Breast epithelium (tissue), 4 donors: ENCODE measurements around the gene GNAQ. TPM values are rescaled to one million over a fixed set of nuclear protein-coding genes. Genes with fewer than 3 reads are reported as not detected.

Experiments used
- DNase-seq, 2 donors: peaks; one replicate each; pipeline ENCODE4 v3.0.0-alpha.2; 2019; ENCODE audit warnings: low spot score in 2 of 2
- H3K27ac ChIP-seq, 2 donors: fragments of 200-600 bp; sonication (generic) in 1 of 2; one replicate each; pipeline ENCODE4 v1.5.1; 2016 to 2019; ENCODE audit warnings: mild to moderate bottlenecking in 1 of 2
- H3K27me3 ChIP-seq, 2 donors: fragments of 200-600 bp; sonication (generic) in 1 of 2; one replicate each; pipeline versions ENCODE4 v1.5.1 to v1.6.0; 2017 to 2019; ENCODE audit warnings: control low read depth in 1 of 2, mild to moderate bottlenecking in 1 of 2
- H3K36me3 ChIP-seq: fragments of 200-600 bp; one replicate; pipeline ENCODE4 v1.5.1; 2019
- H3K4me1 ChIP-seq, 2 donors: fragments of 200-600 bp; sonication (generic); one replicate each; pipeline ENCODE4 v1.5.1; 2016 to 2019; ENCODE audit warnings: control low read depth in 1 of 2
- H3K4me3 ChIP-seq, 3 donors: fragments of 200-600 bp; sonication (generic); 1 replicate in 2 of 3; 2 replicates in 1 of 3; pipeline ENCODE4 v1.5.1; 2016 to 2019; ENCODE audit warnings: mild to moderate bottlenecking in 3 of 3, moderate library complexity in 2 of 3
- H3K9me3 ChIP-seq, 2 donors: fragments of 200-600 bp; sonication (generic) in 1 of 2; one replicate each; pipeline ENCODE4 v1.5.1; 2016 to 2019; ENCODE audit warnings: control low read depth in 1 of 2
- POLR2A ChIP-seq: fragments of 450-650 bp; IDR thresholded peaks from one replicate; pipeline ENCODE4 v1.6.1; 2016; ENCODE audit warnings: antibody characterized with exemption, mild to moderate bottlenecking, moderate library complexity
- POLR2AphosphoS5 ChIP-seq, 3 donors: sonication (generic); formaldehyde crosslinking; IDR thresholded peaks; one replicate each; pipeline ENCODE4 v1.6.1; 2017; ENCODE audit warnings: antibody characterized with exemption in 3 of 3
- intact Hi-C: fragments of 100-400 bp; cut with DNase I; formaldehyde crosslinking; loops from one replicate; pipeline ENCODE4 v1.15.1; 2023; ENCODE audit warnings: low total_unique reads
- total RNA-seq, 3 donors: library from RNA; depleted of rRNA; stranded (reverse); fragments of >200 nt; gene quantifications; one replicate each; pipeline ENCODE4 v1.1.0, GENCODE V29; 2016
- TF ChIP-seq, protein P1 (sequence below), 3 donors: fragments of 450-650 bp; IDR thresholded peaks; one replicate each; pipeline ENCODE4 v1.5.1; 2016 to 2017; ENCODE audit warnings: antibody characterized with exemption in 3 of 3, mild to moderate bottlenecking in 3 of 3, moderate library complexity in 3 of 3

Gene GNAQ
- total RNA-seq, 3 donors from 2014 or later = 39.0 to 49.3 (median 47.2) TPM

DNA sequence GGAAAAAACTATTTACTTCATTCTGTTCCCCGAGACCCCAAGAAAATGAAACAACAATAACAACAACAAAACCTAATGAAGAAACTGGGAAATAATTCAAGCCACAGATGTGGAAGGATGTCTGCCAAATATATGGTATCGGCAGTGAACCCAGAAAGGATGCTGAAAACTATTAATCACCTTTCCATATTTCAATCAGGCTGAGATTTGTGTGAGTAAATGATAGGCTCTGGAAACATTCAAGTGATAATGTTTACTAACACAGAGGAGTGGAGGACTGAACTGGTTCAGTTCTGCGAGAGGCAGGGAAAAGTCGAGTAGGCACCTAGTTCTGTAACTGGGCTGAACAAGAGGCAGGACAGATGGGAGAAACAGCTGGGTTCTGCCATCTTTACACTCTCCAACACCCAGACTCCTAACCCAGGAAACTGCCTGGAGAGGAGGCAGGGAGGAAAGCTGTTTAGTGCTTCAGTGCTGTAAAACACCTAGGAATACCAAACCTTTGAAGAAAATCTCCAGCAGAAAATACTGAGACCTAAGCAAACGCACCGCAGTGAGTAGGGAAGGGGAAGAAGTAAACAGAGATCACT lies 286.7 kb downstream of the GNAQ start:
- Histone ChIP-seq H3K36me3 (no peaks in the 10 kb centered on the region), H3K4me3 (no peak overlapping the region), H3K4me1 (no peaks in the 10 kb centered on the region), H3K27me3 (no peaks in the 10 kb centered on the region), H3K27ac (no peak overlapping the region), H3K9me3 (no peaks in the 10 kb centered on the region)
- intact Hi-C loops = no loop called here
- no peak for TF ChIP-seq POLR2A
- TF ChIP-seq POLR2AphosphoS5 (IDR thresholded peaks at IDR 0.05) = no peak
- TF ChIP-seq, protein P1, sequence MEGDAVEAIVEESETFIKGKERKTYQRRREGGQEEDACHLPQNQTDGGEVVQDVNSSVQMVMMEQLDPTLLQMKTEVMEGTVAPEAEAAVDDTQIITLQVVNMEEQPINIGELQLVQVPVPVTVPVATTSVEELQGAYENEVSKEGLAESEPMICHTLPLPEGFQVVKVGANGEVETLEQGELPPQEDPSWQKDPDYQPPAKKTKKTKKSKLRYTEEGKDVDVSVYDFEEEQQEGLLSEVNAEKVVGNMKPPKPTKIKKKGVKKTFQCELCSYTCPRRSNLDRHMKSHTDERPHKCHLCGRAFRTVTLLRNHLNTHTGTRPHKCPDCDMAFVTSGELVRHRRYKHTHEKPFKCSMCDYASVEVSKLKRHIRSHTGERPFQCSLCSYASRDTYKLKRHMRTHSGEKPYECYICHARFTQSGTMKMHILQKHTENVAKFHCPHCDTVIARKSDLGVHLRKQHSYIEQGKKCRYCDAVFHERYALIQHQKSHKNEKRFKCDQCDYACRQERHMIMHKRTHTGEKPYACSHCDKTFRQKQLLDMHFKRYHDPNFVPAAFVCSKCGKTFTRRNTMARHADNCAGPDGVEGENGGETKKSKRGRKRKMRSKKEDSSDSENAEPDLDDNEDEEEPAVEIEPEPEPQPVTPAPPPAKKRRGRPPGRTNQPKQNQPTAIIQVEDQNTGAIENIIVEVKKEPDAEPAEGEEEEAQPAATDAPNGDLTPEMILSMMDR (IDR thresholded peaks at IDR 0.05) = no peak
- no peak for DNase-seq

- TF ChIP-seq POLR2AphosphoS5 (IDR thresholded peaks at IDR 0.05) (no peak), POLR2A (no peak)
- Histone ChIP-seq H3K36me3 (no peaks in the 10 kb centered on the region), H3K27ac (no peak overlapping the region), H3K4me1 (no peaks in the 10 kb centered on the region), H3K4me3 (no peak overlapping the region), H3K27me3 (no peaks in the 10 kb centered on the region), H3K9me3 (no peaks in the 10 kb centered on the region)
- DNase-seq = no peak
- intact Hi-C loops = no loop called here
Measured at GRCh38 chr9:77743386-77743785, 288.2 kb downstream of the GNAQ start.

GRCh38 chr9:77738932-77739331 lies 292.7 kb downstream of the GNAQ start:
- H3K9me3 ChIP-seq = no peaks in the 10 kb centered on the region
- H3K27me3 ChIP-seq = no peaks in the 10 kb centered on the region
- no peak for TF ChIP-seq POLR2A
- no peak for TF ChIP-seq POLR2AphosphoS5 (IDR thresholded peaks at IDR 0.05)
- TF ChIP-seq, protein P1 (IDR thresholded peaks at IDR 0.05) = no peak
- no peak for DNase-seq
- intact Hi-C loops = no loop called here
- H3K4me1 ChIP-seq = no peaks in the 10 kb centered on the region
- no peaks in the 10 kb centered on the region for H3K36me3 ChIP-seq
- no peak overlapping the region for H3K4me3 ChIP-seq
- H3K27ac ChIP-seq = no peak overlapping the region

DNA sequence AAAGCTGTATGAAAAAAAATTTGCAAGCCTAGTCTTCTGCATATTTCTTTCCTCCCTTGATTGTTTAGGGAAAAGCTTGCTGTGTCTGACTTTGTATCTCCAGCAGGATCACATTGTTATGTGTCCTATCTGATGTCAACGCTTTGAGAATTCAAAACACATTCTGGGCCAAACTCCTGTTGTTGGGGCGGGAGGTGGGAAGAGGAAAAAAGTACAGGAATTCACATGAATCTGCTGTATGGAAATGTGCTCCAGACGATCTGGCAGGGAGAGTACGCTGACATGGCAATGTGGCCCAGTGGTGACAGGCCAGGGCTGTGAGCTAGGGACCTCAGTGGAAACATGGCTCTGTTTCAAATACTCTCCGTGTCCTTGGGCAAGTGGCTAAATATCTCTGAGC lies 296.1 kb downstream of the GNAQ start:
- Histone ChIP-seq H3K9me3 (no peaks in the 10 kb centered on the region), H3K27me3 (no peaks in the 10 kb centered on the region), H3K4me1 (no peaks in the 10 kb centered on the region), H3K4me3 (peak overlapping the region in 1 of 3 donors; percentile 6), H3K36me3 (no peaks in the 10 kb centered on the region), H3K27ac (peak overlapping the region in 1 of 2 donors; percentile 80)
- intact Hi-C loops = no loop called here
- peak in 1 of 3 donors; percentile 28 for TF ChIP-seq POLR2AphosphoS5 (IDR thresholded peaks at IDR 0.05)
- TF ChIP-seq, protein P1 (IDR thresholded peaks at IDR 0.05) = no peak
- no peak for DNase-seq

GRCh38 chr9:77731930-77732329 lies 299.7 kb downstream of the GNAQ start:
- no peaks in the 10 kb centered on the region for H3K4me1 ChIP-seq
- no peaks in the 10 kb centered on the region for H3K27me3 ChIP-seq
- H3K4me3 ChIP-seq = no peak overlapping the region
- no peak for DNase-seq
- no peaks in the 10 kb centered on the region for H3K36me3 ChIP-seq
- no peak overlapping the region for H3K27ac ChIP-seq
- no peak for TF ChIP-seq POLR2AphosphoS5 (IDR thresholded peaks at IDR 0.05)
- H3K9me3 ChIP-seq = no peaks in the 10 kb centered on the region
- intact Hi-C loops = no loop called here

- Histone ChIP-seq H3K27ac (no peak overlapping the region), H3K36me3 (no peaks in the 10 kb centered on the region), H3K27me3 (no peaks in the 10 kb centered on the region), H3K4me3 (no peak overlapping the region), H3K9me3 (no peaks in the 10 kb centered on the region), H3K4me1 (no peaks in the 10 kb centered on the region)
- DNase-seq = no peak
- no peak for TF ChIP-seq POLR2A
- TF ChIP-seq POLR2AphosphoS5 (IDR thresholded peaks at IDR 0.05) = no peak
- TF ChIP-seq, protein P1 (IDR thresholded peaks at IDR 0.05) = no peak
- intact Hi-C loops = no loop called here
Measured at GRCh38 chr9:77731008-77731698, 300.5 kb downstream of the GNAQ start.
